CD4-positive, CD25-positive, alpha-beta regulatory T cell (primary cell): ENCODE results near the gene CSRNP2. TPM values are rescaled to one million over a fixed set of nuclear protein-coding genes. Genes with fewer than 3 reads are reported as not detected.

Experiments used
- ATAC-seq, 2 donors: fragments of 150-1000 bp; cut with Tn5 transposase; one replicate each; pipeline ENCODE4 v1.10.0; 2021; ENCODE audit warnings: low read depth in 2 of 2, moderate number of reproducible peaks in 2 of 2, moderate library complexity in 1 of 2
- DNase-seq, 3 donors: peaks; one replicate each; pipeline versions ENCODE4 v3.0.0 to v3.0.0-alpha.2; 2012 to 2022; ENCODE audit warnings: mixed read lengths in 1 of 3
- H3K27ac ChIP-seq: one replicate; pipeline ENCODE4 v1.7.0; 2013; ENCODE audit warnings: mild to moderate bottlenecking, low read length; ENCODE audit not compliant: insufficient read depth, poor library complexity, severe bottlenecking
- H3K27me3 ChIP-seq: one replicate; pipeline ENCODE4 v1.7.0; 2013; ENCODE audit warnings: low read length; ENCODE audit not compliant: control insufficient read depth, insufficient read depth
- H3K36me3 ChIP-seq: one replicate; pipeline ENCODE4 v1.7.0; 2013; ENCODE audit warnings: mild to moderate bottlenecking, low read length, moderate library complexity; ENCODE audit not compliant: control insufficient read depth, insufficient read depth
- H3K4me1 ChIP-seq: 2 replicates; pipeline ENCODE4 v1.7.0; 2013; ENCODE audit warnings: mild to moderate bottlenecking, low read length; ENCODE audit not compliant: insufficient read depth, control insufficient read depth, poor library complexity, severe bottlenecking
- H3K4me3 ChIP-seq: one replicate; pipeline ENCODE4 v1.7.0; 2013; ENCODE audit warnings: low read depth, mild to moderate bottlenecking, low read length, moderate library complexity
- H3K9me3 ChIP-seq, 2 experiments: 1 replicate in 1 of 2; 2 replicates in 1 of 2; pipeline ENCODE4 v1.7.0; 2013; ENCODE audit warnings: low read length in 2 of 2, mild to moderate bottlenecking in 1 of 2, moderate library complexity in 1 of 2; ENCODE audit not compliant: control insufficient read depth in 2 of 2
- H3K27ac Mint-ChIP-seq, 3 donors: one replicate each; pipeline ENCODE4 v1.8.0; 2020 to 2022; ENCODE audit warnings: mild to moderate bottlenecking in 3 of 3, mixed read lengths in 3 of 3, moderate library complexity in 2 of 3
- H3K27me3 Mint-ChIP-seq: one replicate; pipeline ENCODE4 v1.8.0; 2022; ENCODE audit warnings: mild to moderate bottlenecking, mixed read lengths
- H3K36me3 Mint-ChIP-seq: one replicate; pipeline ENCODE4 v1.8.0; 2020; ENCODE audit warnings: mixed read lengths
- H3K4me1 Mint-ChIP-seq, 4 donors: one replicate each; pipeline ENCODE4 v1.8.0; 2020 to 2022; ENCODE audit warnings: mixed read lengths in 4 of 4, mild to moderate bottlenecking in 1 of 4
- H3K4me3 Mint-ChIP-seq, 4 donors: one replicate each; pipeline ENCODE4 v1.8.0; 2020 to 2022; ENCODE audit warnings: mild to moderate bottlenecking in 4 of 4, mixed read lengths in 4 of 4, moderate library complexity in 3 of 4
- H3K9me3 Mint-ChIP-seq, 7 donors: one replicate each; pipeline ENCODE4 v1.8.0; 2020 to 2022; ENCODE audit warnings: mixed read lengths in 7 of 7, mild to moderate bottlenecking in 3 of 7, moderate library complexity in 2 of 7
- polyA plus RNA-seq, 4 donors: library from polyadenylated mRNA; unstranded; fragments of 300-500 nt; fragmentation: Illumina TruSeq; gene quantifications; one replicate each; pipeline ENCODE4 v1.2.3, GENCODE V29; 2021
- total RNA-seq: library from RNA; stranded (reverse); gene quantifications from one replicate; pipeline ENCODE4 v1.2.3, GENCODE V29; 2022

Gene CSRNP2
- total and polyA plus RNA-seq, 5 donors from 2014 or later, result 1.7 to 32.8 (median 4.5) TPM

DNA sequence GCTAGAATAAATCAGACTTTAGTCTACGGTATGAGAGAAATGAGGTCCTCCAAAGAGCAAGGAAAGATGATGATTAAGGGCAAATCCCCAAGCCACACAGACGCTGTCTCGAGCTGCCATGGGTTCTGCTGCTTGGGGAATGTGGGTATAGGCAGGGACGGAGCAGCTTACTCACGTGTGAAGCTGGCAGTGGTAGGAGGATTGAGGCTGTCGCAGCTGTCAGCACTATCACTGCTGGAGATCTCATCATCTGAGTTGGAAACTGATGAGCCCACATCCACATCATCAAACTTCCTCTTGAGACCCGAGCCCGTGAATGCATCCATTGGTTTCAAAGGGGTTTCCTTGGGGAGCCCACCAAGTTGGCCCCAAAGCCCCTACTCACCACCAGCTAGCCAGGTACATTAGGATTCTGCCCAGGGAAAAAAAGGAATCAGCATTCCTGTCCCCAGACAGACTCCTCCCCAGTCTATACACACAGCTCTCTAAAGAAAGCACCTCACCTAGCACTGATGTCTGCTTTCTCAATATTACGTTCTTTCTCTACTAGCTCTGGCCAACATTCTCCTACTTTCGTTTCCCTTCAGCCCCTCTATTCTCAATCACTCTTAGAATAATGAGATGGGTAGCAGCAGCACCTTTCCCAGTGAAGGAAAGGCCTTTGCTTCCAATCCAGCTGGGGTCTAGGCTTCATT lies 7.0 kb downstream of the CSRNP2 start:
- H3K36me3 Mint-ChIP-seq, result peaks cover 18% of the 10 kb centered on the region

DNA sequence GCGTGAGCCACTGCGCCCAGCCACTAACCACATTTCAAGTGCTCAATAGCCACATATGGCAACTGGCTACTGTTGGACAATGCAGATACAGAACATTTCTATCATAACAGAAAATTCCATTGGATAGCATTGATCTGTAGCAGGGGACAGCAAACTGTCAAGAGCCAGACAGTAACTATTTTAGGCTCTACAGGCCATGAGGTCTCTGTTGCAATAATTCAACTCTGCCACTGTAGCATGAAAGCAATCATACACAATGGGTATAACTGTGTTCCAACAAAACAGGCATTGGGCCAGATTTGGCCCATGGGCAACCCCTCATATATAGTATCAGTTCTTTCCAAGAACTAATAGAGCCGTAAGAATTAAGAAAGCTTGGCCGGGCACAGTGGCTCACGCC lies 8.0 kb downstream of the CSRNP2 start:
- Mint-ChIP-seq H3K4me3 (no peak overlapping the region), H3K9me3 (no peaks in the 10 kb centered on the region), H3K4me1 (peaks cover 13 to 38% (median 26%) of the 10 kb centered on the region in 4 donors), H3K27me3 (no peaks in the 10 kb centered on the region), H3K27ac (no peak overlapping the region), H3K36me3 (peaks cover 15% of the 10 kb centered on the region)
- Histone ChIP-seq H3K27me3 (no peaks in the 10 kb centered on the region), H3K4me3 (no peak overlapping the region), H3K36me3 (peaks cover 26% of the 10 kb centered on the region), H3K4me1 (no peaks in the 10 kb centered on the region), H3K9me3 (no peaks in the 10 kb centered on the region), H3K27ac (no peak overlapping the region)
- DNase-seq, result no peak
- ATAC-seq, result no peak

More for the DNA sequence above, 7.0 kb downstream of the CSRNP2 start:
- Histone ChIP-seq H3K27me3 (no peaks in the 10 kb centered on the region), H3K4me3 (no peak overlapping the region), H3K36me3 (peaks cover 21% of the 10 kb centered on the region), H3K9me3 (no peaks in the 10 kb centered on the region), H3K27ac (no peak overlapping the region), H3K4me1 (no peaks in the 10 kb centered on the region)
- no peaks in the 10 kb centered on the region for H3K9me3 Mint-ChIP-seq
- peak overlapping the region in 2 of 3 donors; percentile 52 to 77 for H3K27ac Mint-ChIP-seq
- no peaks in the 10 kb centered on the region for H3K27me3 Mint-ChIP-seq
- H3K4me1 Mint-ChIP-seq, result peaks cover 17 to 45% (median 31%) of the 10 kb centered on the region in 4 donors
- peak overlapping the region in 2 of 4 donors; percentile 1 to 13 for H3K4me3 Mint-ChIP-seq
- peak in 1 of 3 donors; percentile 26 for DNase-seq
- no peak for ATAC-seq

DNA sequence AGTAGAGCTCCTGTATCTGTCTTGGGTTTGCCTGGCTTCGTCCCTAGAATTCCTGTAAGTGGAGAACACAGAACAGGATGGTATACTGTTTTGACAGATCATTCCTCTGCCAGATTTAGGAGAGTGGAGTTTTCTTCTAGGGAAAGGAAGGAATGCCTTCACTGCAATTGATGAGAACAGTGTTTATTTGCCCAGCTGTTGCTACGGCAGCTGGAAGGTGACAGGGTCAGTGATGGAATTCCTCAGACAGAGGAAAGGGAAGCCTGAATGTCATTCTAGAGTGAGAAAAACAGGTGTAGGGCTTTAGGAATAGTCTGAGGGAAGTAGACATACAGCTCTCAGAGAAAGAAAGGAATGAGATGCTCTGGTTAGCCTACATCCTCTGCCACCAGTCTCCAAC lies 11.7 kb downstream of the CSRNP2 start:
- H3K27me3 Mint-ChIP-seq, result no peaks in the 10 kb centered on the region
- DNase-seq, result no peak
- H3K9me3 Mint-ChIP-seq, result no peaks in the 10 kb centered on the region
- H3K27ac ChIP-seq, result no peak overlapping the region
- H3K4me3 ChIP-seq, result no peak overlapping the region
- peaks cover 45% of the 10 kb centered on the region for H3K36me3 ChIP-seq
- no peaks in the 10 kb centered on the region for H3K9me3 ChIP-seq
- H3K27me3 ChIP-seq, result no peaks in the 10 kb centered on the region
- H3K4me1 ChIP-seq, result no peaks in the 10 kb centered on the region
- no peak for ATAC-seq
- H3K27ac Mint-ChIP-seq, result no peak overlapping the region
- peaks cover 27% of the 10 kb centered on the region for H3K36me3 Mint-ChIP-seq
- no peak overlapping the region for H3K4me3 Mint-ChIP-seq
- peaks cover 3 to 19% (median 10%) of the 10 kb centered on the region in 4 donors for H3K4me1 Mint-ChIP-seq

DNA sequence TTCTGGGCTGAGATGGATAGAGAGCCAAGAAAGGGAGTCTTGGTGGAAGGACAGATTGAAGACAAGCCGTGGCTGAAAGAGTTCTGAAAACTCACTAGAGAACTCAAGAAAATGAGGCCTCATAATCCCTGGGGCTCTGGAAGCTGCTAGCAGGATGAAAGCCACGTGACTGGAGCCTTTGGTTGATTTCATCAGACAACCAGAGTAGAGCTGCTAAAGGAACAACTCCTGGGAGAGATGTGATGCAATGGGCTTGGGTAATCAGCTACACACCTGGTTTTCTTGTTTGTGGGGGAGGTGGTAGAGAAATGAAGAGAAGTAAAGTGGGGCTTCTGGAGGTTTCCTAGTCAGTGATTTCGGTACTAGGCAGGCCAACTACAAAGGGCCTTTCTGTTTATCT lies 13.4 kb downstream of the CSRNP2 start:
- no peak overlapping the region for H3K27ac ChIP-seq
- DNase-seq (no peak), ATAC-seq (no peak)
- H3K36me3 ChIP-seq, result peaks cover 56% of the 10 kb centered on the region
- no peak overlapping the region for H3K4me3 ChIP-seq
- H3K9me3 ChIP-seq, result no peaks in the 10 kb centered on the region
- no peaks in the 10 kb centered on the region for H3K27me3 ChIP-seq
- Mint-ChIP-seq H3K4me3 (no peak overlapping the region), H3K27me3 (no peaks in the 10 kb centered on the region), H3K27ac (peak overlapping the region in 2 of 3 donors; percentile 22 to 69), H3K36me3 (peaks cover 27% of the 10 kb centered on the region), H3K4me1 (peaks cover 0 to 4% (median 0%) of the 10 kb centered on the region in 4 donors), H3K9me3 (no peaks in the 10 kb centered on the region)
- H3K4me1 ChIP-seq, result no peaks in the 10 kb centered on the region

DNA sequence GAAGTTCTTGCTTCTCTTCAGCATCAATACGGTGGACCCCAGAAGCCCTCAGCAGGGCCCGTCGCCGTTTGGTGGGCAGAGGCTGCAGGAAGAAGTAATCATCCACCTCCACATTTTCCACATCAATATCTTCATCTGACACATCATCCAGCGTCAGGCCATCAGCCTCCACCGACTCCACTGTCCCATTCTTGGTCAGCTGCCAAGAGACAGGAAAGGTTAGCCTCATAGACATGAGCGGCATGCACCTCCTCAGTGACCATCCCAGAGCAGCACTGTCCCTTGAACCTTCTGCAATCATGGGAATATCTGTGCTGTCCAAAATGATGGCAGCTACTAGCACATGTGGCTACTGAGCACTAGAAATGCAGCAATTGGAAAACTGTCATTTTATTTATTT lies 15.6 kb downstream of the CSRNP2 start:
- no peaks in the 10 kb centered on the region for H3K4me1 ChIP-seq
- no peak overlapping the region for H3K27ac ChIP-seq
- no peak for ATAC-seq
- Mint-ChIP-seq H3K27me3 (no peaks in the 10 kb centered on the region), H3K9me3 (peaks cover 0 to 3% (median 0%) of the 10 kb centered on the region in 7 donors), H3K27ac (no peak overlapping the region), H3K4me1 (peaks cover 0 to 4% (median 0%) of the 10 kb centered on the region in 4 donors), H3K4me3 (no peak overlapping the region), H3K36me3 (peaks cover 39% of the 10 kb centered on the region)
- no peak overlapping the region for H3K4me3 ChIP-seq
- no peaks in the 10 kb centered on the region for H3K9me3 ChIP-seq
- no peak for DNase-seq
- H3K27me3 ChIP-seq, result no peaks in the 10 kb centered on the region
- H3K36me3 ChIP-seq, result peaks cover 67% of the 10 kb centered on the region

DNA sequence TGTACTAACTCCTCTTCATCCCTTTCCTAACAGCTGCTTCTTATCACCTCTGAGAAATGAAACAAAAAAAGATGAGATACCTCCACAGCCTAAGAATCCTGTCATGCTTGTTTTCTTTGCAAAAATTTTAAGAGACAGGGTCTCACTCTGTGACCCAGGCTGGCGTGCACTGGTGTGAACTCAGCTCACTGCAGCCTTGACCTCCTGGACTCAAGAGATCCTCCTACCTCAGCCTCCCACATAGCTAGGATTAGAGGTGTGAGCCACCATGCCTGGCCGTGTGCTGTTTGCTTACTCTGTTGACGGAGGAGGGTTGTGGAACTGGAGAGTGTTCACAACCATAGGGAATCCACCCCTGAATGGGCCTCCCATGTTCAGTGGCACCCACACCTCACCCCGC lies 16.2 kb downstream of the CSRNP2 start:
- H3K36me3 Mint-ChIP-seq, result peaks cover 44% of the 10 kb centered on the region
- H3K4me3 Mint-ChIP-seq, result no peak overlapping the region

DNA sequence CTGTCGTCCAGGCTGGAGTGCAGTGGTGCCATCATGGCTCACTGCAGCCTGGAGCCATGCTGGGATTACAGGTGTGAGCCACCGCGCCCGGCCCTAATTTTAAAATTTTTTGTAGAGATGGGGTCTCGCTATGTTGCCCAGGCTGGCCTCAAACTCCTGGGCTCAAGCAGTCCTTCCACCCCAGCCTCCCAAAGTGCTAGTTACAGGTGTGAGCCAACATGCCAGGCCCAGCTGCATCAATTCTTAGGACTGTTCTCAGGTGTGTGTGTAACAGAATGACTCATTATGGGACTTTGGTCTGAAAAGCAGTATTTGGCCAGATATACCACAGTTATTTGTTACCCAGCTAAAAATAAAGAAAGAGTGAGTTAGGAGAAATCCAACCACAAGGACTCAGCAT lies 17.9 kb downstream of the CSRNP2 start:
- Mint-ChIP-seq H3K27ac (no peak overlapping the region), H3K27me3 (no peaks in the 10 kb centered on the region), H3K4me1 (peaks cover 0 to 4% (median 0%) of the 10 kb centered on the region in 4 donors), H3K36me3 (peaks cover 42% of the 10 kb centered on the region), H3K9me3 (peaks cover 0 to 3% (median 0%) of the 10 kb centered on the region in 7 donors), H3K4me3 (no peak overlapping the region)
- ATAC-seq (no peak), DNase-seq (no peak)
- no peak overlapping the region for H3K27ac ChIP-seq
- H3K27me3 ChIP-seq, result no peaks in the 10 kb centered on the region
- H3K4me1 ChIP-seq, result no peaks in the 10 kb centered on the region
- no peak overlapping the region for H3K4me3 ChIP-seq
- H3K9me3 ChIP-seq, result no peaks in the 10 kb centered on the region
- H3K36me3 ChIP-seq, result peaks cover 67% of the 10 kb centered on the region

More for the DNA sequence above, 16.2 kb downstream of the CSRNP2 start:
- no peaks in the 10 kb centered on the region for H3K4me1 ChIP-seq
- Mint-ChIP-seq H3K27ac (no peak overlapping the region), H3K4me1 (peaks cover 0 to 4% (median 0%) of the 10 kb centered on the region in 4 donors), H3K9me3 (peaks cover 0 to 3% (median 0%) of the 10 kb centered on the region in 7 donors), H3K27me3 (no peaks in the 10 kb centered on the region)
- H3K36me3 ChIP-seq, result peaks cover 69% of the 10 kb centered on the region
- ATAC-seq, result no peak
- no peaks in the 10 kb centered on the region for H3K9me3 ChIP-seq
- H3K27me3 ChIP-seq, result no peaks in the 10 kb centered on the region
- no peak overlapping the region for H3K4me3 ChIP-seq
- no peak overlapping the region for H3K27ac ChIP-seq
- DNase-seq, result no peak
